Keratinocyte (primary cell): Measurements from ENCODE around the gene LGALS16.

ENCODE experiments used
- EZH2 ChIP-seq: IDR thresholded peaks from one replicate; pipeline ENCODE4 v1.6.1; 2012; ENCODE audit warnings: inconsistent platforms, mild to moderate bottlenecking, low read length, moderate library complexity
- TF ChIP-seq, protein P1 (sequence below), 3 experiments: IDR thresholded peaks in 1 of 3; conservative IDR thresholded peaks in 1 of 3; optimal IDR thresholded peaks in 1 of 3; 2 replicates in 2 of 3; 3 replicates in 1 of 3; pipeline versions ENCODE3 to v1.5.1; 2011; ENCODE audit warnings: low read length in 3 of 3, mild to moderate bottlenecking in 3 of 3, moderate library complexity in 2 of 3, control low read depth in 1 of 3, inconsistent platforms in 1 of 3; ENCODE audit not compliant: insufficient read depth in 2 of 3; ENCODE audit errors: extremely low read depth in 1 of 3

DNA sequence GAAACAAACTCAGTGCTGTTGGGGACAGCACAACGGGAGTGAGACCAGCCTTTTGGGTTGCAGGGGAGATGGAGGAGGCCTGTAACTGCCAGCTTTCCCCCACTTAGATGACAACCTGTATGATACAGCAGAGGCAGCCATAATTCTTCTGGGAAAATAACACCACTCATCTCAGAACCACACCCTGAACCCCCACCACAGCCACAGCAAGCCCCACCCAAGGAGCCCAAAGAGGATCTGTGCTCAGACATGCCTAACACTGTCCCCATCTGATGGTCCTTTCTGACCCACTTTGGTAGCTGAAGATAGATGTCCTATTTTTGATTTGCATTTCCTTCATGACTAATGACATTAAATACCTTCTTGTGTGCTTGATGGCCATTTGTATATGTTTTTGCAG lies 38.0 kb upstream of the LGALS16 start:
- TF ChIP-seq, protein P1, sequence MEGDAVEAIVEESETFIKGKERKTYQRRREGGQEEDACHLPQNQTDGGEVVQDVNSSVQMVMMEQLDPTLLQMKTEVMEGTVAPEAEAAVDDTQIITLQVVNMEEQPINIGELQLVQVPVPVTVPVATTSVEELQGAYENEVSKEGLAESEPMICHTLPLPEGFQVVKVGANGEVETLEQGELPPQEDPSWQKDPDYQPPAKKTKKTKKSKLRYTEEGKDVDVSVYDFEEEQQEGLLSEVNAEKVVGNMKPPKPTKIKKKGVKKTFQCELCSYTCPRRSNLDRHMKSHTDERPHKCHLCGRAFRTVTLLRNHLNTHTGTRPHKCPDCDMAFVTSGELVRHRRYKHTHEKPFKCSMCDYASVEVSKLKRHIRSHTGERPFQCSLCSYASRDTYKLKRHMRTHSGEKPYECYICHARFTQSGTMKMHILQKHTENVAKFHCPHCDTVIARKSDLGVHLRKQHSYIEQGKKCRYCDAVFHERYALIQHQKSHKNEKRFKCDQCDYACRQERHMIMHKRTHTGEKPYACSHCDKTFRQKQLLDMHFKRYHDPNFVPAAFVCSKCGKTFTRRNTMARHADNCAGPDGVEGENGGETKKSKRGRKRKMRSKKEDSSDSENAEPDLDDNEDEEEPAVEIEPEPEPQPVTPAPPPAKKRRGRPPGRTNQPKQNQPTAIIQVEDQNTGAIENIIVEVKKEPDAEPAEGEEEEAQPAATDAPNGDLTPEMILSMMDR (optimal IDR thresholded peaks at IDR 0.05 in 1 of 3, IDR thresholded peaks at IDR 0.05 in 1 of 3, conservative IDR thresholded peaks at IDR 0.05 in 1 of 3; ENCODE audit: extremely low read depth in 1 of 3, insufficient read depth in 2 of 3, low read length in 3 of 3), result no peak
- no peak for TF ChIP-seq EZH2
